ENCODE results near the gene PRR13.

PRR13 gene

DNA sequence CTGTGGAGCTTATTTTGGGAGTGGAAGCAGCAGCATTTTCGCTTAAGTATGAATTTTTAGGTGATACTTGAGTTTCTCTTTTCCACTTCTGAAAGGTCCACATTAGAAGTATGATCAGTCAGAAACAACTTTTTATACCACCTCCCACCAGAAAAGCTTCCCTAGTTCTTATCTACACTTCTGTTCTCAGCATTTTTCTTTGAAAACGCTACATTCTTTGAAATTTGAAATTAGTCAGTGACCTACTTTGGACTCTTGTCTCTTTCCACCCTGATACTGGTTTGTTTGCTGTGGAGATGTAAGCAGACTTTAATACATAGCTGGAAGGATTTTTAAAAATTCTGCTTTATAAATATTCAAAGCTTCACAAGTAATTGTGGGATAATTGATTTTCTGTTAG, 32.5 kb downstream of the PRR13 start:
- DNase-seq = no peak

DNA sequence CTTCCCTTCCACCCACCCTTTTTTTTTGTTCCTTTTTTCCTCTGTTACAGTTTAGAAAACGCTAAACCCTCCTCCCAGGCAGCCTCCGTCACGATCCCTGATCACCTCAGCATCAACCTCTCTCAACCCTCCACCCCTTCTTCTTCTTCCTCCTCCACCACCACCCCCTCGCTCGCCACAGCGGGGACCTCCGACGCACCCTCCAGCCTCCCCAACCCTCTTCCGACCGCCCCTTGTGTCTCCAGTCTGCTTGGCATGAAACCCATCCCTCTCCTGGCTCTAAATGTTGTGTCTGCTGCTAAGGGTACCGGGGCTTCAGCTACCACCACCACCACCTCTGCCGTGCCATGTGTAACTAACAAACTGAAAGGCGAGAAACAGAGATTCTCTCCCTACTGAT, 33.3 kb downstream of the PRR13 start:
- no peak for DNase-seq

DNA sequence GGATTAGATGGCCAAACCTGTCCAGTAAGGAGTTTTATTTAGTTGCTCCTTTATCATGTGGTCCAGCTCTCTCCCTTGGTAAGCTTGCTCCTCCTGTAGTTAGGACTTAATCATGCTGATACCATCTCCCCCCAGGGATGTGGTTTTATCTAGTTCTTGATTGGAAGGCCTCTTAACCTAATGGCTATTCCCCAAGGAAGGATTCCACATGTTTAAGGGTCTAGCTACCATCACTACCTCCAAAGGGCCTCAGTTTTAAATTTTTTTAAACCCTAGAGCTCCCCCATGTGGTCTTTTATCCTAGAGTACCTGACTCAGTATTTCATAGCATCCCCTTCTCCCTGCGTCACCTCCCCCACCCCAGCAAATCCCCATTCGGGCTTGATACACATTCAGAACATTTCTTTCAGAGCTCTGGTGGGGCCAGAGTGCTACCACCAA, 35.3 kb downstream of the PRR13 start:
- no peak for DNase-seq

DNA sequence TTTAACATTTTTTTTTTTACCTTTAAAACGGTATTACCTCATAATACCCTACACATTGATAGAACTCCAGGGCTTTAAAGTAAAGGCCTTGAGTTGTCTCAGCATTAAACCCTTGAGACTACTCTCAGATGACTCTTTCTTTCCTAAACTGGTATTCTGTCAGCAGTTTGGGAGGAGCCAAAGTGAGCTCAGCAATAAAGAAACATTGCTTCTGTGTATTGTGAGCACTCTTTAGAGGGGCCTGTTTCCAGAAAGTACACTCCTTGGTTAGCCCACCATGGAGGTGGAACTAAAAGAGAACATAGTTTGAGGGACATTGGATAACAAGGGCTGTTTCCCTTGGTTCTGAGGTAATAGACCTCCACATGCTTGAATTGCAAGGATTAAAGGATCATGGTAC, 37.3 kb downstream of the PRR13 start:
- DNase-seq = no peak

DNA sequence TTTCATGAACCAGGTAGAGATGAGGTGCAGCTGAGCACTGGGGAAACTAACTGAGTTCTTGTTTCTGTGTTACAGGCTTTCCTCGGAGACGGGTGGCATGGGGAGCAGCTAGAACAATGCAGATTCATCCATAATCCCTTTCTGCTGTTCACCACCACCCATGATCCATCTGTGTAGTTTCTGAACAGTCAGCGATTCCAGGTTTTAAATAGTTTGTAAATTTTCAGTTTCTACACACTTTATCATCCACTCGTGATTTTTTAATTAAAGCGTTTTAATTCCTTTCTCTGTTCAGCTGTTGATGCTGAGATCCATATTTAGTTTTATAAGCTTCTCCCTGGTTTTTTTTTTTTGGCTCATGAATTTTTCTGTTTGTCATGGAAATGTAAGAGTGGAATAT, 37.8 kb downstream of the PRR13 start:
- DNase-seq = no peak

DNA sequence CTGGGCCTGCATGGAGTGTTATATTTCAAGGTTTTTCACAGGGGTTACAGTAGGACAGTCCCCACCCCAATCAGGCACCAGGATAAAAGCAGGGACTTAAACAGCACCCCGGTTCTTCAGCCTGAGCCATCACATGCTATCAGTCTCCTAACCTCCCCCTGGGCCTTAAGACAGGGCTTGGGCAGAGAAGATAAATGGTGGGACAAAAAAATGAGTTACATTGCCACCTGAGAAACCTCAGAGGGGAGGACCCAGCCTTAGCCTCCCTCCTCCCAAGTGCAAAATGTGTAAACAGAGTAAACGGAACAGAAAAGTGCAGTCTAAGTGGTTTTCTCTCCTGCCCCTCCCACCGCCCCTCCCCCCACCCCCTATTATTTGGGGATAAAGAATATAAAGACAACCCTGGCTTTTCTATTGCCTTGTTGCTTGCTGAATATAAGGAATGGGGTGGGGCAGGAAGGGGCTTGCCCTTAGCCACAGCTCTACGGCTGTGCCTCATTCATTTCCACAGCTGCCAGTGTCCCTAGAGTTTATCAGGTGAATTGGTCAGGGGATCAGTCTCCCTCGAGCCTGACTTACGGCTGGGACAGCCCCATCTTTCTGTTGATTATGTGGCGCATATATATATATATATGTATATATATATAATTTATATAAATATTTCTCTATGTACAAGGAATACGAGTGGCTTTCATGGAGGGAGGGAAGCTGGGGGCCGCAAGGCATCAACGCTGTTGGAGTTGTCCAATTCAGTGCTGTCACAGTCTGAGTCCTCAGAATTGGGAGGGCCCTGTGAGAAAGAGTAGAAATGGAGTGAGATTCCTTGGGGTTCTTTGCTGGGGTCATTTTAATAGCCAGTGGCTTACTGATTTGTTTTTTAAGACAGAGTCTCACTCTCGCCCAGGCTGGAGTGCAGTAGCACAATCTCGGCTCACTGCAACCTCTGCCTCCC, 39.2 kb downstream of the PRR13 start:
- peak; percentile 13 for DNase-seq

DNA sequence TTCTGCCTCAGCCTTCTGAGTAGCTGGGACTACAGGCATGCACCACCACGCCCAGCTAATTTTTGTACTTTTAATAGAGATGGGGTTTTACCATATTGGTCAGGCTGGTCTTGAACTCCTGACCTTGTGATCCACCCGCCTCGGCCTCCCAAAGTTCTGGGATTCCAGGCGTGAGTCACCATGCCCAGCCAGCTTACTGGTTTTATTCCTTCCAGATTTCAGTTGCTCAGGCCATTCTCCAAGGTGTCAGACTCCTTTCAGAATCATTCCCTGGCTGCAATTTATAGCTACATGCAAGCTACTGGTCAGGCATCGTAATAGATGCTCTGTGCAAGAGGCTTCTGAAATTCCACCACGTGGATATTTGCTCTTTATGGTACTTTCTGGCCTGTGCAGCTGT, 39.9 kb downstream of the PRR13 start:
- DNase-seq = peak; percentile 14

DNA sequence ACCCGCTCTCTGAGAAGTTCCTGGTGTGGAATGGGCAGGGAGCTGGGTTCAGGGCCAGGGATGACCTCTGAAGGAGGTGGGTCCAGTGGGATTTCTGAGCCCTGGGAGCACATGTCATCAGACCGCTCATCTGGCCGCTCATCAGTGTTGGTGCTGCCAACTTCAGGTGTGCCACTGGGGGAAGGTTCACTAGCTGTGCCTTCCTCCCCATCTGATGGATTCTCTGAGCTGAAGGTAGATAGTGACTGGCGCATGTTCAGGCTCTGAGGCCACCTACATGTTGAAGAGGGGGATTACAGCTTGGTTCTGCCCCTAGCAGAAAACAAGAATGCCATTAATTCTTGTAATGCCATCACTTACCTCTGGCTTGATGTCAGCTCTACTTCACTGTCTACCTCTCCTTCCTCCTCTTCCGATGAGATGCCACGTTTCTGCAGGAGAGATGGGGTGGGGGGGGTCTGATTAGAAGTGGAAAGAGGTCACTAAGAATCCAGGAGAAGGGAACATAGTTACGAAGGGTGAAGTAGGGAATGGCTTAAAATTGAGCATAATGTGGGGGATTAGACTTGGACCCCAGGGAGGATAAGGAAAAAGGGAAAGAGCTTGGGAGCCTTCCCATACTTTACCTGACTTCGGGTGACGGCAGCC, 40.5 kb downstream of the PRR13 start:
- DNase-seq = peak; percentile 20

DNA sequence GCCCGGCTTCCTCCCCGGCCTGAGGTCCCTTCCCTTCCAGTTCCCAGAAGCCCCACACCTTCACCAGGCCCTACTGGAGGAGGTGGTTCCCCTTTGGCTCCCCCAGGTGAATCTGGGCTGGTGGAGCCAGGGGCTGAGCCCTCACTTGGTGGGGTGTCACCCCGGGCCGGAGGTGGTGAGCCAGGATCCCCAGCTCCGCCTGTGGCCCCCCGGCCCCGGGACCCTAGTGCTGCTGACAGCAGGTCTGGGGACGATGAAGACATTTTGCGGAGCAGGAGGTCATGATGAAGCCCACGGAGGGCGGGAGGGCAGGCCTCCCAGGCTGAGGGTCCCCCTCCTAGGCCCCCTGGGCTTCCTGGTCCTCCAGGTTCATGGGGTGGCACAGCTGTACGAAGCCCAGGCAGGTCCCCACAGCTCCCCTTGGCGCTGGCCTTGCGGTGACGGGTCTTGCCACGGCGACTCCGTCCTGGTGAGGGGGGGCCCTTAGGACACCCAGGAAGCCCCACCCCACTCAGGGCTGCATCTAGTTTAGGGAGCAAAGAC, 41.2 kb downstream of the PRR13 start:
- DNase-seq = peak; percentile 21

DNA sequence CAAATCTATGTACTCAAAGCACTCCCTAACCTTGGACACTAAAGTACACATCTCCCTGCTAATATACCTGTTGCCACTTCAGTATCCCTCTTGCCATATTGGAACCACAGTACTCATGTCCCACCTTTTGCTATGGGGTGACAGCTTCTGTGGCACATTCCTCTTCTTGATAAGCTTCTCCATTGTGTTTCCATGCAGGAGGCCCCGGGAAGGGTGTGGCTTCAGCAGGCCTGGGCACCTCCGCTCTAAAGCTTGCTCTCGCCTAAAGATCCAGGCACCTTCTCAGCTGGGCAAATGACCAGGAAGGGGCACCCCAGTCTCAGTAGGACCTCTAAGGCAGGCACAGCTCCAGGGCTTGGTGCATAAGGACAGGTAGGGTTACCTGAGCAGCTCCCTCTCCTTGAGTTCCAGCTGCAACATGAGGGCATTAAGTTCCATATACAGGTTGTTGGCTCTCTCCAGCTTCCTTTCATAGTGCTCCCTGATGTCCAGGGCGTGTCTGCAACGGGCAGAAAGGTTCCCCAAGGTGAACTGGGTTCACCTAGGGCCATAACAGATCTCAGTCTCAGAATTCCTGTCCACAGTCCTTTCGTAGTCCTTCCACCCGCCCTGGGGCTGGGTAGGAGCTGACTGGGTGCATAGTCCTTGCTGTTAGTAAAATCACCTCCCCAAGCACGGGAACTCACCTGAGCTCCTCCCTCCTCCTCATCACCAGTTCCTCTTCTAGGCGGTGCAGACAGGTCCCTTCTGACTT, 41.9 kb downstream of the PRR13 start:
- DNase-seq = peak; percentile 23

DNA sequence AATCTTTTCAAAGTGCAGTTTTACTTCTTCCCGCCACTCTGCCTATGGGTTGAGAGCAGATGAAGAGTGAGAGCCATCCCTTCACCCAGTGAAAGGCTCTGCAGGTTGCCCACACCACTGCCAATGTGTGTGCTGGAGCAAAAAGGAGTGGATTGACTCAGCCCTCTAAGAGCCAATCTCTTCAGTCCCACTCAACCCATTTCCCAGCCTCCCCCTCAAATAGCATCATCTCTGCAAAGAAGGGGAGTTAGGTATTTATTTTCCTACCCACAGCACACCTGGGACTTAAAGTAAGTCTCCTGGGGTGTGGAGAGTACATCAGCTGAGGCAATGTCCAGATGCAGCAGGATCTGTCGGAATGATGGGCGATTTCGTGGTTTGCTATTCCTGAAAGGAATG, 42.4 kb downstream of the PRR13 start:
- DNase-seq = no peak

DNA sequence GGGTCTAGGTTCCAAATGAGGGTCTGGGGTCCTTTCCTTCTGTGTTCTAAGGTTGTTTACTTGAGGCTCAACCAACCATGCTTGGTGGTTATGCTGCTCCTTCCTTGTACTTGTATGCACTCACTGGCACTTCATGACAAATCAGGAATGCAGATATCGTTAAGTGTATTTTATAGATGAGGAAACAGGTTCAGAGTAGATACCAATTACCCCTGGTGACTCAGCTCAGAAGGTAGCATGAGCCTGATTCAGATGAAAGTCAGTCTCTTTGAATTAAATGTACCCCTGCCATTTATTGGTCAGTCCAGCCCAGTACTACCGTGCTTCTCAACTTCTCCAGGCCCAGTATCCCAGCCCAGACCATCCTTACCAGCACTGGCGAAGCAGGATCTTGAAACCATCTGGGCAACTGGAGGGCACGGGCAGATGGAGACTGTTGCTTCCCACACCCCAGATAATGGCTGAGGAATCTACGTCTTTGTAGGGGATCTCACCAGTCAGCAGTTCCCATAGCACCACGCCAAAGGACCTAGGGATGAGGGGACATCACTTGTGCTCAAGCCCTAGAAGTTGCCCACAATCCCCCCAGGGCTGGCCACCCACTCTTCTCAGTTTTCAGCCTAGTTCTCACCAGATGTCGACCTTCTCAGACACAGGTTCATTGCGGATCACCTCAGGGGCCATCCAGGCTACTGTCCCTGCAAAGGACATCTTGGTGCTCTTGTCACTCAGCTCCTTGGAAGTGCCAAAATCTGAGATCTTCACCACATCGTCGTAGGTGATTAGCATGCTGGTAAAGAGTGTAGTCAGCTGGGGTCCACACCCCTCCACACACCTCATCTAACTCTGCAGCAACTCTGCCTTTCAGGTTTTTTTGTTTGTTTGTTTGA, 43.4 kb downstream of the PRR13 start:
- DNase-seq = peak; percentile 16

DNA sequence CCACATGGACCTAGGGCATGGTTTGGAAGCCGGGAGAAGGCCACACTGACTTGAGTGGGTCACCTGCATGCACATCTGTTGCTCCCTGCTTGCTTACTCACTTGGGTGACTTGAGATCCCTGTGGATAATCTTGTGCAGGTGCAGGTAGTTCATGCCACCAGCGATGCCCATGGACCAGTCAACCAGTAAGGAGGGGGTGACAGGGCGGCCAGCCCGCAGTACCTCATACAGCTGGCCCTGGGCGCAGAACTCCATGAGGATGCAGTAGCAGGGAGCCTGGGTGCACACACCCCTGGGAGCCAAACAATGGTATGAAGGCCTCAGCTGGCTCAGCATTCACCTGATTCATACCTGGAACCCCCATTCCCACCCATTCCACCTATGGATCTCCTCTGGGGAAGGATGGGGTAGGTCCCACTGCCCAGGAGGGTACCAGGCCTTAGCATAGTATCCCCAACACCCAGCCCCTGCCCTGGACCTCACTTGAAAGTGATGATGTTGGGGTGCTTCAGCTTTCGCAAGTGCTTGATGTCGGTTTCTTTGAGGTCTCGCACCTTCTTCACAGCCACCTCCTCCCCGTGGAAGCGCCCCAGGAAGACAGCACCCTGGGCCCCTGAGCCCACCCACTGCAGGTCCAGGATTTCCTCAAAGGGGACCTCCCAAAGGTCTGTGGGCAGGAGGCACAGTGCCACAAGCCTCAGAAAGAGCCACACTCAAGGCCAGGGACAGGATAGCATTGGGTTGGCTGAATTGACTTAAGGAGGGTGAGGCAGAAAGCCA, 44.6 kb downstream of the PRR13 start:
- peak; percentile 18 for DNase-seq

DNA sequence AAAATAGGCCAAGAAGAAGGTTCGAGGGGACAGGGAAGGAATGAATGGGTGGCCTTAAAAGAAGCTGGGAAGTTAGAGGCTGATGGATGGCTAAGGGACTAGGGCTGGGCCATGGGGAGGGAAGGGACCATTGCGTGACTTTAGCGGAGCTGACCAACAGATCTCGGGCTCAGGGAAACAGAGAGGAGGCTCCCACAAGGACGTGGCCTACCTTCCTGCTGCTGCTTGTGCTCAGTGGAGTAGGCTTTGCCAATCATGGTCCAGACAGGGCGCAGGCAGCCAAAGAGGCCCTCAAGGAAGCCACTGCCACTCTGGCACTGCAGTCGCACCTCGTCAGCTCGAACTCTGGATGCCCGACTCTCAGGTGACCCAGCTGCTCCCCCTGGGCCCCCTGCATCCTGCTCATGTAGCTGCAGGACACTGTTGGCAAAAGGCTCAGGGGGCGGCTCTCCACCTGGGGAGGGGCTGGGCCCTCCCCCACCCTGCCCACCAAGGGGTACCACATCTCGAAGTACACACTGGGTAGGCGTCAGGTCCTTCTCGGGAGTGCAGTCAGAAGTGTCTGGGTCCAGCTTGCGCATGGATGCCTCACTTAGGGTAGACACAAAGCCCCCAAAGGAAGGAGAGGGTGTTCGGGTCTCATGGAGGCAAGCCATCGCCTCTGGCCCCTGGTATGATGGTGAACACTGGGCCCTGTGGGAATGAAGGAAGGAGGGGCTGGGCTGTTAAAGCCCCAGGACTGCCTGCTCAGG, 45.4 kb downstream of the PRR13 start:
- DNase-seq = no peak

DNA sequence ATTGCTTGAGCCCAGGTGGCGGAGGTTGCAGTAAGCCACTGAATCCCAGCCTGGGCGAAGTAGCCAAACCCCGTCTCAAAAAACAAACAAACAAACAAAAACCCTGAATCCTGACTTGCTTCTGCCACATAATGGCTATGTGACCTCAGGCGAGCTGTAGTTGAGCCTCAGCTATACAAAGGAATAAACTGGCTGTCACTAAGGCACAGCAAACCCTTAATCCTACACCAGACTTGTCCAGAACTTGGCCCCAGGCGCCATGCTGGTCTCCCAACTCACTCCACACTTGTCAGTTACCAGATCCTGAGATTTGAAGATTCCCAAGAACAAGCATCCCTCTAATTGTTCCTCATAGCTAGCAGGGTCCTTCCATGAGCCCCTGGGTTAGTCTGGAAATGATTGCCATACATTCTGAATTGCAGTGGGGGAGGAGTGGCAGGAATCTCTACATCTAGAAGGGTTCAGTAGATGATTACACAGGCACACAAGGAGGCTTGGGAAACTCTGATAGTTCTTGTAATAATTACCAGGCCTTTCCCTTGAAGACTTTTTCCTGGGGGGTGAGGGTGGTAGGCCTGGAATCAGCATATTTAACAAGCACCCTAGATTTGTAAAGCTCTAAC, 47.8 kb downstream of the PRR13 start:
- no peak for DNase-seq

DNA sequence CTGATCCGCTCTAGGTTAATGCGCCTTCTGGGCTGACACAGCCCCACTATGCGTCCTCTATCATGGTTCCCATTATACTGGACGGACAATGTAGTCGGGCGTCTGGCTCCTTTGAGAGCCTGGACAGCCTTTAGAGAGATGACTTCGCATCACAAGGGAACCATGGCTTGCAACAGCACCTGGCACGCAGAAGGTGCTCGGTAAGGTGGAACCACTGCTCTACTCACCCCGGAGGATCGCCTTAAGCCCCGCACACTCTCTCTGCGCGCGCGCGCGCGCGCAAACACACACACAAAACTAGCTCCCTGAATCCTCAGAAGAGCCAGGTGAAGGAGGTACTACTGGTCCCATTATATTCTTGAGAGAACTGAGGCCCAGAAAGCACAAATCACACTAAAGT, 50.7 kb downstream of the PRR13 start:
- no peak for DNase-seq

DNA sequence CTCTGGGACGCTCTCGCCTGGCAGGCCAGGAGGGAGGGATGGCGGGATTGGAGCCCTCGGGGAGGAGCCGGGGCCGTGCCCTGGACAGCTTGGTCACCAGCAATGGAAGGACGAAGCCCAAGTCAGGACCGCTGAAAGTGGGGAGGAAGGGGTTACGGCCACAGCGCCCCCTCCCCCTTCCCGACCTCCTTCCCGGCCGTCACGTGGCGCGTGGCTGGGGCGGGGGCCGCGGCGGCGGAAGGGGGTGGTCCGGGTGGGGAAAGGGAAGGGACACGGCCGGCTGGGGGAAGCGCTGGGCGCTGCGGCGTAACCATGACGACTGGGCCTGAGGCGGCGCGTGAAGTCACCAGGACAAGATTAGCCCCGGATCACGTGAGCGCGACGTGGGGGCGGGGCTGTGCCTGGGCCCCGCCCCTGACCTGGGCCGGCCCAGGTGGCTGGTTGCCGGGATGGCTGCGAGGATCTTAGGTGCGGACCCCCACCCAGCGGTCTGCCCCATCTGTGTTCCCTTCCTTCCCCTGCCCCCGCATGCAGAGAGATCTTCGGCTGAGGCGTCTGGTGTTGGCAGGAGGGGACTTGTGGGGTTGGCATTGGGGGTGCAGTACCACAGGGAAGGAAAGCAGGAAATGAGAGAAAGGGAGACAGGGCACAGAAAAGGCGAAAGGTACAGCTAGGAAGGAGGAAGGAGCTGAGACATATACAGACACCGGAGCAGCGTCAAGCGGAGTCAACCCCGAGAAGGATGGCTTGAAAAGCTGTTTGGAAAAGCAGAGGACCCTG, 51.5 kb downstream of the PRR13 start:
- DNase-seq = peak; percentile 86

DNA sequence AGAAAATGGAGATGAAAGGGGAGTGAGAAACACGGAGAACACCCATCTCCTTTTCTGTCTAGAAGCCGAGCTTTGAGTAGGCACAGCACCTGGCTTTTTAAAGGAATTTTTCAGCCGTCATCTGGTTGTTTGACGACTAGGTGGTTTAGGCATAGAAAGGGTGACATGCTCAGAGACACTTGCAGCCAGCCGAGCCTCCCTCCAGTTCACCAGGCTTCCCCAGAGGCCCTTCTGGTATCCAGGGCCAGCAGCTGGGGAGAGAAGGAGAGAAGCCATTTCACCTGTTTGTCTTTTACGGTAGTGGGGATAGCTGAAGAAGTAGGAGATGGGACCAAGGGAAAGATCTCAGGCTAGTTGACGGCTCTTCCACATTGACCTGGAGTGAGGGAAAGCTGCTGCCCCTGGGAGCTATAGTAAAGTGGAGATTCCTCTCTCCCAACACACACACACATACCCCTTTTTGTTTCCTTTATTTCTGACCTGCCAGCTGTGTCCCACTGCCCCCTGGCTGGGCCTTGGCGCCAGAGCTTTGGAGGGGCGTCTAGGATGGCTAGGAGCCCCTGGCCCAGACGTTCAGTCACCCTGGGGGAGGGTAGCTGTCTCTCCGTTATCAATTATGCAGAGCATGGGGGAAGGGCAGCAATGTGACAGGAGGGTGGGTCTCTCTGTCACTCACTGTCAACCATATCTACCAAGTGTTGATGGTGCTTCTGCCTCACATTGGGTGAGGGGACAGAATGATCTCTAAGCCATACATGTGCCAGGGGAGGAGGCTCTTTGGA, 52.3 kb downstream of the PRR13 start:
- DNase-seq = no peak

Data from activated T-cell treated with anti-CD3 and anti-CD28 coated beads, Interleukin-2, amount 50 U/mL, for 1 hour (primary cell).